ENCODE data around the gene TMED6.

TMED6 gene

DNA sequence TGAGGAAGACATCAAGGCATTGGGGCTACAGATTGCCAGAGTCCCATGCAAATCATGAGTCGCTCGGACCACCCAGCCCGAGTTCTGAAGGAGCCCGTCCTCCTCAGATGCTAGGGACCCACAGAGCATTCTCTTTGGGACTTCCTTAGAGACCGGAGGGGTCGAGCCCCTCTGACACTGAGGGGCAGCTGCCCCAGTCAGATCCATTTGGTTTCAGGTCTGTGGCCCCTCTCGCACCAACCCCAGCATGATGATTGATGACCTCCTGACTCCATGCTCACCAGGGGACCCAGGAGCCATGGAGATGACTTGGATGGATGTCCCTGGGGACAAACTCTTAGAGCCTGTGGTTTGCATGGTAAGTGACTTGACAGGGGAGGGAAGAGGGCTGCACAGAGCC lies 29.2 kb downstream of the TMED6 start:
- DNase-seq (ENCODE audit: low spot score), result no peak
- in situ Hi-C loops (cut with MboI; ENCODE audit: low pct_unique_long_range_greater_than_20kb, low sequenced_read_pairs, unreplicated experiment), result no loop called here
- TF ChIP-seq, protein P1, sequence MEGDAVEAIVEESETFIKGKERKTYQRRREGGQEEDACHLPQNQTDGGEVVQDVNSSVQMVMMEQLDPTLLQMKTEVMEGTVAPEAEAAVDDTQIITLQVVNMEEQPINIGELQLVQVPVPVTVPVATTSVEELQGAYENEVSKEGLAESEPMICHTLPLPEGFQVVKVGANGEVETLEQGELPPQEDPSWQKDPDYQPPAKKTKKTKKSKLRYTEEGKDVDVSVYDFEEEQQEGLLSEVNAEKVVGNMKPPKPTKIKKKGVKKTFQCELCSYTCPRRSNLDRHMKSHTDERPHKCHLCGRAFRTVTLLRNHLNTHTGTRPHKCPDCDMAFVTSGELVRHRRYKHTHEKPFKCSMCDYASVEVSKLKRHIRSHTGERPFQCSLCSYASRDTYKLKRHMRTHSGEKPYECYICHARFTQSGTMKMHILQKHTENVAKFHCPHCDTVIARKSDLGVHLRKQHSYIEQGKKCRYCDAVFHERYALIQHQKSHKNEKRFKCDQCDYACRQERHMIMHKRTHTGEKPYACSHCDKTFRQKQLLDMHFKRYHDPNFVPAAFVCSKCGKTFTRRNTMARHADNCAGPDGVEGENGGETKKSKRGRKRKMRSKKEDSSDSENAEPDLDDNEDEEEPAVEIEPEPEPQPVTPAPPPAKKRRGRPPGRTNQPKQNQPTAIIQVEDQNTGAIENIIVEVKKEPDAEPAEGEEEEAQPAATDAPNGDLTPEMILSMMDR (IDR thresholded peaks at IDR 0.05; ENCODE audit: extremely low read depth, insufficient read depth, missing control alignments), result no peak

DNA sequence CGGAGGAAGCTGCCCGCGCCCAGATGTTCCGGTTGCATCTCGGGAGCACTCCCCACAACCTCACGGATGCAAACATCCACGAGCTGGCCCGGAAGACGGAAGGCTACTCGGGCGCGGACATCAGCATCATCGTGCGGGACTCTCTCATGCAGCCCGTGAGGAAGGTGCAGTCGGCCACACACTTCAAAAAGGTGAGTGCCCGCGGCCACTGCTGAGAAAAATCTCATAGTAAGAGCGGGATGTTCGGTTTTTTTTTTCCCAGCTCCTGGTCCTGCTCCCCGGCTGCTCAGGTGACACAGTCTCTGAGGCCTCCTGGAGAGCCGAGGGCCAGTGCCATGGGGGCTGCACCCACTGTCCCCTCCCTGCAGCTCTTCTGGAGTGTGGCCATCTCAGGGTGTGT lies 30.5 kb downstream of the TMED6 start:
- no peak for DNase-seq (ENCODE audit: low spot score)
- in situ Hi-C loops (cut with MboI; ENCODE audit: low pct_unique_long_range_greater_than_20kb, low sequenced_read_pairs, unreplicated experiment), result no loop called here
- TF ChIP-seq, protein P1 (IDR thresholded peaks at IDR 0.05; ENCODE audit: extremely low read depth, insufficient read depth, missing control alignments), result no peak

DNA sequence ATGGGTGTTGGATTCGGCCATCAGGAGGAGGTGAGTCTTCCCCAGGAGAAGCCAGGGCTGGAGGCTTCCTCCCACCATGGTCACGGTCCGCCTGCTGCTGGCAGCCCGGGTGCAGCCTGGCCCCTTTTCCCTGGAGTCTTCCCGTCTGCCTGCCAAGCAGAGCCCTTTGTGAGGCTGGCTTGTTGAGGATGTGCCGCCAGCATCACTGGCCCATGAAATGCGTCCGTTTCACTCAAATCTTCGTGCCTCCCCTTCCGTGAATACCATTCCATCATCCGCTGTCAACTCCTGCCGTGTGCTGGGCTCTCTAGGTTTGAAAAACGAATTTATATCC lies 30.9 kb downstream of the TMED6 start:
- in situ Hi-C loops (cut with MboI; ENCODE audit: low pct_unique_long_range_greater_than_20kb, low sequenced_read_pairs, unreplicated experiment), result no loop called here
- no peak for DNase-seq (ENCODE audit: low spot score)
- TF ChIP-seq, protein P1 (IDR thresholded peaks at IDR 0.05; ENCODE audit: extremely low read depth, insufficient read depth, missing control alignments), result no peak

DNA sequence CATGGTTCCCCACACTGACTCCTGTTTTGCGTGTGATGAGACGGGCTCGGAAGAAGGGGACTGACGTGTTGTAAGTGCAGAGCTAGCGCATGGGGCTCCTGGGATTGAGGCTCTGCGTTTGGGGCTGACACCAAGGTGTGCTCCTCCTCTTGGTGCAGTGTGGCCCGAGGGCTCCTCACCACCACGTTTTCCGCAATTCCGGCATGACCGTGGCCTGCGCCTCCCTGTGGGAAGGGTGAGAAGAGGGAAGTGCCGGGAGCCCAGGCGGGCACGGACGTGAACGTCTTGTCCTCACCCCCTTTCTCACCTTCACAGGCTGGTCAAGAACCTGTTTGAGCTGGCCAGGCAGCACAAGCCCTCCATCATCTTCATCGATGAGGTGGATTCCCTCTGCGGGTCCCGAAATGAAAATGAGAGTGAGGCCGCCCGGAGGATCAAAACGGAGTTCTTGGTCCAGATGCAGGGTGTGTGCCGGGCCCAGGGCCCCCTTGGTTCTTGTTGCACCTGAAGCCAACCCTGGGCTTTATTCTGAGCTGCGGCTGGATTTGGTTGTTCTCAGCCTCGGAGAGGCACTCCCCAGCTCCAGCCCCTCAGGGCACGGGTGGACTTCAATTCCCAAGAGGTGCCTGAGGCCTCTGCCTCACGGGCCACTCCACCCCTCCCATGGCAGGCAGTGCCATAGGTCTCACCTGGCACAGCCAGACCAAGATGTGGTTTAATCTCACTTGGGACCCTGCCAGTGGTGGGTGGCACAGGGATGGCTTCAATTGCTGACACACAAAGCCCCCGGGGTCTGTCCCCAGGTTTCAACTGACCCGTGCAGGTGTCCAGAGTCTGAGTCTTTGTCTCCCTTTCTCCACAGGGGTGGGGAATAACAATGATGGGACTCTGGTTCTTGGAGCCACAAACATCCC lies 31.5 kb downstream of the TMED6 start:
- in situ Hi-C loops (cut with MboI; ENCODE audit: low pct_unique_long_range_greater_than_20kb, low sequenced_read_pairs, unreplicated experiment), result no loop called here
- DNase-seq (ENCODE audit: low spot score), result no peak
- TF ChIP-seq, protein P1 (IDR thresholded peaks at IDR 0.05; ENCODE audit: extremely low read depth, insufficient read depth, missing control alignments), result no peak

DNA sequence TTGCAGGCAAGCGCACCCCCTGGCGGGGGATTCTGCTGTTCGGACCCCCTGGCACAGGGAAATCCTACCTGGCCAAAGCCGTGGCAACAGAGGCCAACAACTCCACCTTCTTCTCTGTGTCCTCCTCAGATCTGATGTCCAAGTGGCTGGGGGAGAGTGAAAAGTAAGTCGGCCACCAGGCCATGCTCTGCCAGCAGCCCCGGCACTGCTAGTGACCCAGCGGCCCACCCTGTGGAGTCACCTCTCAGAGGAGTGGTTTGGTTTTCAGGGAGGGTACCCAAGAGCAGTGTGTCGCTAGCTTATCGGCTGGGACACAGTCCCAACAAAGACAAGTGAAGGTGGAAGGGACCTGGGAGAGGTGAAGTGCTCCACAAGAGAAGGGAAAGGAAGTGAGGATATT lies 32.2 kb downstream of the TMED6 start:
- in situ Hi-C loops (cut with MboI; ENCODE audit: low pct_unique_long_range_greater_than_20kb, low sequenced_read_pairs, unreplicated experiment), result no loop called here
- TF ChIP-seq, protein P1 (IDR thresholded peaks at IDR 0.05; ENCODE audit: extremely low read depth, insufficient read depth, missing control alignments), result no peak

DNA sequence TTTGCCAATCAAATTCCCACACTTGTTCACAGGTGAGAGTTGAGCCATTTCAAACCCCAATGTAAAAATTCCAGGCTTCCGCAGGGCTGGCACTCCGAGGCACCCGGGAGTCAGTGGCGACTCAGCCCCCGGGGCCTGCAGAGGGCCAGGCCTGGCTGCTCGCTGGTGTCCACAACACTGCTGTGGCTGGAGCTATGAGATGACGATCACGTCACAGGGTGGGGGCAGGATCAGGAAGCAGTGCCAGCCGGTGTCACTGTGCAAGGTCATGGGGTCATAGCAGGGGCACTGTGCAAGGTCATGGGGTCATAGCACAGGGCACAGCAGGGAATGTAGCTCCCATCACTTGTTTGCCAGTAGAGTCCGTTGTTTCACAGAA lies 32.7 kb downstream of the TMED6 start:
- in situ Hi-C loops (cut with MboI; ENCODE audit: low pct_unique_long_range_greater_than_20kb, low sequenced_read_pairs, unreplicated experiment), result no loop called here
- TF ChIP-seq, protein P1 (IDR thresholded peaks at IDR 0.05; ENCODE audit: extremely low read depth, insufficient read depth, missing control alignments), result no peak
- DNase-seq (ENCODE audit: low spot score), result no peak

More for the DNA sequence above, 32.2 kb downstream of the TMED6 start:
- DNase-seq (ENCODE audit: low spot score), result no peak

Measured in GM13977 (cell line).